Left renal cortex interstitium (tissue), 4 donors: ENCODE data around the gene C4orf17. TPM values are rescaled to one million over a fixed set of nuclear protein-coding genes. Genes with fewer than 3 reads are reported as not detected.
A peak's percentile ranks its signal among the peaks of the same experiment; 100 is the strongest.

Experiments
- DNase-seq, 4 donors: peaks; one replicate each; pipeline ENCODE4 v3.0.0-alpha.2; 2013; ENCODE audit warnings: low read depth in 4 of 4, low spot score in 2 of 4, missing footprints in 1 of 4
- polyA plus RNA-seq, 4 donors: library from polyadenylated mRNA; unstranded; fragments of 120-200 nt; gene quantifications; one replicate each; pipeline ENCODE4 v1.2.1, GENCODE V29; 2013; ENCODE audit not compliant: insufficient read length in 4 of 4

Gene C4orf17
- polyA plus RNA-seq, 4 donors, result 0.16 to 0.31 (median 0.23) TPM

- DNase-seq, result no peak
Measured at GRCh38 chr4:99536271-99536670, 25.4 kb downstream of the C4orf17 start.

DNA sequence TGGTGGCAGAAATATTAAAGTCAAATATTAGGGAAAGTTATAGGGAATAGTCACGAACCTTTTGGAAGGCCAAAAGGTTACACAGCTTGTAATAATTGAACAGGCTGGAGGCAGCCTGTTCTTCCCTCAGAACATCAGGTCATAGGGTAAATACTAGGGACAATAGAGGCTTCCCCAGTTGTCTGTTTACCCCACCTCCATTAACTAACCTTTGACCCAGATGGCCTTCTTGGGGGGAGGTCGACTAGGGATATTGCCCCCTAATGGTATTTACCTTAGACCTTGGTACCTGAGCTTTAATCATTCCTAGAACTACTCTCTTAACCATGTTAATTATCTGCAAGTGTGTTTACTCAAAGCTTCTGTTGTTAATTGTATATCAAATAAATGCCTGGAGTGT lies 26.0 kb downstream of the C4orf17 start:
- DNase-seq, result no peak

DNA sequence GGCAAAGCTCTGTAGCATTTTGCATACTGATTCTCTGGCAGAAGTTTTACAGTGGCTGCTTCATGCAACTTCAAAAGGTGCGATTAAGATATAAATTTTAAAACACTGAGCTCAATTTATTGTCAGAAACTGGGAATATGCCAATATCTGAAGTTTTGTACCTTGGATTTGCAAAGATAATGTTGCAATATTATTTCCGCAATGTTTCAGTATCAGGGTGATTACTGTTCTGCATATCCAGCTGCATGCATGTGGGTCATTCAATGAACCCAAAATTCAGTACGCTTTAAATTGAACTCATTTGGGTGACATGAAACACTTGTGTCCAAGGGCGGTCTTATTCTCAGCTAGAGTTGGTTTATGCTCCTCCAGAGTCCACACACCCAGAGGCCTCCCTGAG lies 26.9 kb downstream of the C4orf17 start:
- no peak for DNase-seq

- no peak for DNase-seq
Measured at GRCh38 chr4:99540277-99540939, 29.6 kb downstream of the C4orf17 start.

DNA sequence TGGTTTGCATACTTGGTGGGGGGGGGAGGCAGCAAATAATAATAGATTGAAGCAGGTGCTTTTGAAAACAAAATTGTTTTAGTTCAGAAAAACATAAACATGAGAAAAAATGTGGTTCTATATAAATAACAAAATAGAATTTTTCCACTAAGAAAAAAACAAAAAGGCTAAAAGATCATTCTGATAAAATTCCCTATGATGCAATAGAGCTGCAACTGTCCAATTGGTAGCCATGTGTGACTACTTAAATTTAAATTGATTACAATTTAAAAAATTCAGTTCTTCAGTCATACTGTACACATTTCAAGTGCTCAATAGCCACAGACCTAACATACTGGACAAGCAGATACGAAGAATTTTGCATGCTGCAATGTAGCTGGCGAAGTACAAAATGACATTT lies 42.1 kb downstream of the C4orf17 start:
- DNase-seq, result no peak

GRCh38 chr4:99563310-99564186 lies 52.7 kb downstream of the C4orf17 start, which contains the start of gene TRMT10A:
Gene TRMT10A (minus strand): TSS chr4:99564039. CDS start chr4:99559338, 4,701 bp downstream.
- peak; percentile 96 to 99 (median 97) for DNase-seq

GRCh38 chr4:99564921-99565320 lies 54.1 kb downstream of the C4orf17 start:
- no peak for DNase-seq

DNA sequence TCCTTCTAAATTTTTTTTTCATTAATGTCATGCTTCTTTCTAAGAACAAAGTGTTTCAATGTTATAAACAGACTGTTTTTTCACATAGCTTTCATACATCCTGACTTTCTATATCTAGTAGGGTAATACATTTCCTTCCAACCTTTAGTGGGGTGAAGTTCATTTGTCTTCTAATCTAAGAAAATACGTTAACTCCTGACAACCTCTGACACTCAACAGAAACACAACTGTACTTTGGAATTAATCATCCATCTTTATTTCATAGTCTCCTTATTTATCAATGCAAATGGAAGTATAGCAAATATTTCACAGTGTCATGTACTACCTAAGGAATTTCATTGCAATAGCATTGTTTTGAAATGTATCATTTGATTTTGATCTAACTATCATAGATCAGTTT lies 61.1 kb downstream of the C4orf17 start:
- DNase-seq, result no peak

- DNase-seq, result no peak
Measured at GRCh38 chr4:99572527-99573240, 61.9 kb downstream of the C4orf17 start.

- no peak for DNase-seq
Measured at GRCh38 chr4:99573735-99574368, 63.0 kb downstream of the C4orf17 start.

- DNase-seq, result no peak
Measured at GRCh38 chr4:99574530-99575324, 63.9 kb downstream of the C4orf17 start, which contains the start of gene MTTP. Gene MTTP (plus strand): TSS chr4:99574824. CDS start chr4:99574910, 86 bp downstream.

DNA sequence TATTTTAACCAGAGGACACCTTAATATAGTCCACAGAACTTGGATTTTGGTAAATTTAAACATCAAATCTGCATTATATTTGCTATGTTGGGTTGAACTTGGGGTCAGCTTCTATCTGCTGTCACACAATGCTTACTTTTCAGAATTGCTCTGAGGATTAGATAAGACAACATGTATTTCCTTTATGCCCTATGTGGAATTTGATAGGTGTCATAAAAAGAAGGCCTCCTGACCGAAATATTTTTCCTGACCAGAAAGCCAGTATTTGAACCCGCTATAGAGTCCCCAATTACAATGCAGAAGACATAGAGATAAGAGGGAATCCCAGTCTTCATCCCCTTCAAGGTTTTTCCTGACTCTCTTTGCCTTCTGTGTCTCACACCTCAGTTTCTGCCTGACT lies 67.9 kb downstream of the C4orf17 start:
- no peak for DNase-seq

- DNase-seq, result no peak
Measured at GRCh38 chr4:99585516-99585915, 74.7 kb downstream of the C4orf17 start.

DNA sequence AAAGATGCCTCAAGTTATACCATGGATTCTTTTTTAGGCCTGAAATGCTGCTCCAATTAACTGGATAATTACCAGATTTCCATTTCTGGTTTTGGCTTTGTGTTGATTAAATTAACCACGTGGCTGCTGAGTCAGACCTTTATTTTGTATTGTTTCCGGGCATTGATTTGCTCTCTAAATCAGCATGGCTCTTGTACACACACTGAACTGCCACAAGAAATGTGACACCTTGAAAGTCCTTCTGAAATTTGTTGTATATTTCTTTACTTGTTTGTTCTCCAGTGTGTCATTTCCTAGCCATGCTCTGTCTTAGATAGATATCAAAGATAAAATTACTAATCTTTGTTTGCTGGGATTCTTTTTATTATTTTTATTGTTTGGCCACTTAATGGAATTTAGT lies 75.5 kb downstream of the C4orf17 start:
- DNase-seq, result no peak

DNA sequence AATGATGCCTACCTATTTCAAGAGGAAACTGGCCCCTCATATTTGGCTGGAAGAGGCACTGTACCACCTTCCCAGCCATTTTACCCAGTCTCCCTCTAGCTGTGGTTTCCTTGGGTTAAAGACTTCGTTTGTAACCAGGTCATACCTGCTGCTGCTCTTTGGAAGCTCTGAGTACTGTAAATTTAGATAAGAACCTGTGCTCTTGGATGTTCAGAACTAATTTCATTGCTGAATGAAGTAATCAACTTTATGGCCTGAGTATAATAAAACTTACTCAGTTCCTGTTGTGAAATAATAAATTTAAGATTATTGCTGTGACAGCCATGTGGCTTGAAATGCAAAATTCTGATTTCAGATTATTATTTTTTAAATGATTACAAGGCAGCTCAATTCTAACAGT lies 76.0 kb downstream of the C4orf17 start:
- DNase-seq, result no peak

GRCh38 chr4:99587309-99587708 lies 76.5 kb downstream of the C4orf17 start:
- no peak for DNase-seq

- no peak for DNase-seq
Measured at GRCh38 chr4:99587803-99588202, 77.0 kb downstream of the C4orf17 start.

GRCh38 chr4:99591757-99592156 lies 80.9 kb downstream of the C4orf17 start:
- DNase-seq, result no peak
